ENCODE measurements around the gene CASS4.

DNA sequence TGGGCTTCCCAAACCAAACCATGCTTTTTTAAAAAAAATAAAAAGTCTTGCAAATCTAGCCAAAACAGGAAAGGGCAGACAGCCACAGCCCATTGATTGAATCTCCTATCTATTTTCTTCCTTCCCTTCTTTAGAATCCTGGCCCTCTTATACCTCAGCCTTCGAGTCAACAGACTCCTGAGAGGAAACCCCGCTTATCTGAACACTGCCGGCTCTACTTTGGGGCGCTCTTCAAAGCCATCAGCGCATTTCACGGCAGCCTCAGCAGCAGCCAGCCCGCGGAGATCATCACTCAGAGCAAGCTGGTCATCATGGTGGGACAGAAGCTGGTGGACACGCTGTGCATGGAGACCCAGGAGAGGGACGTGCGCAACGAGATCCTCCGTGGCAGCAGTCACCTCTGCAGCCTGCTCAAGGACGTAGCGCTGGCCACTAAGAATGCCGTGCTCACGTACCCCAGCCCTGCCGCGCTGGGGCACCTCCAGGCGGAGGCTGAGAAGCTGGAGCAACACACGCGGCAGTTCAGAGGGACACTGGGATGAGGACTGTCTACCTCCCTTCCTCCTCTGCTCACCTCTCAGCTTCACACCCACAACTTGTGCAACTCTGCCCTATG is 46.3 kb downstream of the CASS4 start:
- TF ChIP-seq, protein P1, sequence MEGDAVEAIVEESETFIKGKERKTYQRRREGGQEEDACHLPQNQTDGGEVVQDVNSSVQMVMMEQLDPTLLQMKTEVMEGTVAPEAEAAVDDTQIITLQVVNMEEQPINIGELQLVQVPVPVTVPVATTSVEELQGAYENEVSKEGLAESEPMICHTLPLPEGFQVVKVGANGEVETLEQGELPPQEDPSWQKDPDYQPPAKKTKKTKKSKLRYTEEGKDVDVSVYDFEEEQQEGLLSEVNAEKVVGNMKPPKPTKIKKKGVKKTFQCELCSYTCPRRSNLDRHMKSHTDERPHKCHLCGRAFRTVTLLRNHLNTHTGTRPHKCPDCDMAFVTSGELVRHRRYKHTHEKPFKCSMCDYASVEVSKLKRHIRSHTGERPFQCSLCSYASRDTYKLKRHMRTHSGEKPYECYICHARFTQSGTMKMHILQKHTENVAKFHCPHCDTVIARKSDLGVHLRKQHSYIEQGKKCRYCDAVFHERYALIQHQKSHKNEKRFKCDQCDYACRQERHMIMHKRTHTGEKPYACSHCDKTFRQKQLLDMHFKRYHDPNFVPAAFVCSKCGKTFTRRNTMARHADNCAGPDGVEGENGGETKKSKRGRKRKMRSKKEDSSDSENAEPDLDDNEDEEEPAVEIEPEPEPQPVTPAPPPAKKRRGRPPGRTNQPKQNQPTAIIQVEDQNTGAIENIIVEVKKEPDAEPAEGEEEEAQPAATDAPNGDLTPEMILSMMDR (IDR thresholded peaks at IDR 0.05) = no peak
- no peak for TF ChIP-seq POLR2A (IDR thresholded peaks at IDR 0.05)

Data from uterus (tissue), 2 donors.